Activated CD4-positive, CD25-positive, alpha-beta regulatory T cell treated with anti-CD3 and anti-CD28 coated beads, Interleukin-2, amount 50 U/mL, for 16 hours (primary cell): ENCODE measurements around the gene GPR42.

ENCODE experiments used
- DNase-seq: peaks from one replicate; pipeline ENCODE4 v3.0.0-alpha.2; 2020; ENCODE audit warnings: low read depth, low spot score

GPR42 gene

GRCh38 chr19:35370722-35371121 lies at the start of gene GPR42:
Gene GPR42, plus strand, starts transcription at chr19:35371068. Its CDS starts 292 bp downstream, at chr19:35371360.
- no peak for DNase-seq

- DNase-seq: no peak
These were observed 49.6 kb upstream of the GPR42 start for GRCh38 chr19:35321291-35321690.

GRCh38 chr19:35322014-35322413 lies 48.9 kb upstream of the GPR42 start:
- no peak for DNase-seq

- DNase-seq: no peak
These were observed 43.2 kb upstream of the GPR42 start for GRCh38 chr19:35327642-35328041.

- no peak for DNase-seq
These were observed 42.0 kb upstream of the GPR42 start, which contains the start of gene CD22 for GRCh38 chr19:35328851-35329285. Gene CD22, plus strand, starts transcription at chr19:35329187. Its CDS starts 2,854 bp downstream, at chr19:35332041.

- DNase-seq: no peak
These were observed 41.5 kb upstream of the GPR42 start for GRCh38 chr19:35329323-35329722.

- DNase-seq: no peak
These were observed 40.4 kb upstream of the GPR42 start for GRCh38 chr19:35330475-35330874.

- DNase-seq: no peak
These were observed 39.2 kb upstream of the GPR42 start for GRCh38 chr19:35331551-35332214.

- no peak for DNase-seq
These were observed 38.1 kb upstream of the GPR42 start for GRCh38 chr19:35332817-35333216.

GRCh38 chr19:35334144-35334753 lies 36.6 kb upstream of the GPR42 start:
- no peak for DNase-seq

GRCh38 chr19:35336166-35336955 lies 34.5 kb upstream of the GPR42 start:
- DNase-seq: no peak

GRCh38 chr19:35337097-35337983 lies 33.5 kb upstream of the GPR42 start:
- DNase-seq: no peak

- DNase-seq: no peak
These were observed 32.9 kb upstream of the GPR42 start for GRCh38 chr19:35337984-35338296.

- DNase-seq: no peak
These were observed 30.4 kb upstream of the GPR42 start for GRCh38 chr19:35340431-35340830.

- no peak for DNase-seq
These were observed 29.9 kb upstream of the GPR42 start for GRCh38 chr19:35341006-35341405.

- DNase-seq: no peak
These were observed 29.2 kb upstream of the GPR42 start for GRCh38 chr19:35341565-35342225.

GRCh38 chr19:35342430-35342829 lies 28.4 kb upstream of the GPR42 start:
- DNase-seq: no peak

- no peak for DNase-seq
These were observed 26.3 kb upstream of the GPR42 start for GRCh38 chr19:35344511-35345031.

- DNase-seq: no peak
These were observed 25.2 kb upstream of the GPR42 start for GRCh38 chr19:35345671-35346111.

- DNase-seq: peak; percentile 26
These were observed 24.4 kb upstream of the GPR42 start for GRCh38 chr19:35346193-35347052.
